Measurements from ENCODE around the gene TVP23B. TPM values are rescaled to one million over a fixed set of nuclear protein-coding genes. Genes with fewer than 3 reads are reported as not detected.

The TVP23B gene
- total and polyA plus RNA-seq, 2 of the 13 experiments (the other 11 are each of a cell fraction or from before 2014, with no cell fraction given) = 45.1 to 66.5 TPM

- WGBS (ENCODE audit: low lambda C conversion rate) = 21% methylated on average over 3 of the region's 3 CpGs
- no peak overlapping the region for H3K9ac ChIP-seq (ENCODE audit: insufficient read depth, low read depth, low read length)
- in situ Hi-C loops (cut with HindIII; ENCODE audit: extremely low pct_ligation_motif_present, low pct_unique_long_range_greater_than_20kb) = no loop called here
- no peak overlapping the region for H2AFZ ChIP-seq (ENCODE audit: low read length)
- intact Hi-C loops (cut with micrococcal nuclease; ENCODE audit: unreplicated experiment) = no loop called here
- ATAC-seq = no peak
- peaks cover 25% of the 10 kb centered on the region for H3K4me1 ChIP-seq (ENCODE audit: insufficient read depth, low read length)
- no peaks in the 10 kb centered on the region for H3K36me3 ChIP-seq (replicated peaks in 1 of 2; ENCODE audit: control insufficient read depth in 1 of 2, insufficient read depth in 2 of 2, low read length in 2 of 2)
- CTCF ChIA-PET (ENCODE audit: low intra/inter-chr PET ratio, low total read pairs) = no interaction called here
- H4K20me1 ChIP-seq (ENCODE audit: insufficient read depth, low read length) = no peaks in the 10 kb centered on the region
- H3K4me2 ChIP-seq (ENCODE audit: low read depth, low read length) = no peak overlapping the region
- no peak overlapping the region for H3K27ac ChIP-seq (ENCODE audit: extremely low read length, insufficient read depth, low read length)
- no TSS peak for BruUV-seq (replicated peaks)
- no peaks in the 10 kb centered on the region for H3K9me3 ChIP-seq (ENCODE audit: low read length)
- no peak for TF ChIP-seq WIZ (CRISPR knock-in tag; IDR thresholded peaks at IDR 0.05)
- no peak for TF ChIP-seq RERE (CRISPR knock-in tag; IDR thresholded peaks at IDR 0.05; ENCODE audit: low read depth)
- TF ChIP-seq ZNF17 (CRISPR knock-in tag; IDR thresholded peaks at IDR 0.05) = no peak
- no peak for TF ChIP-seq HMGXB3 (CRISPR knock-in tag; IDR thresholded peaks at IDR 0.05; ENCODE audit: borderline replicate concordance)
- TF ChIP-seq ZNF484 (CRISPR knock-in tag; IDR thresholded peaks at IDR 0.05; ENCODE audit: borderline replicate concordance, low read depth) = no peak
- TF ChIP-seq, protein P1, sequence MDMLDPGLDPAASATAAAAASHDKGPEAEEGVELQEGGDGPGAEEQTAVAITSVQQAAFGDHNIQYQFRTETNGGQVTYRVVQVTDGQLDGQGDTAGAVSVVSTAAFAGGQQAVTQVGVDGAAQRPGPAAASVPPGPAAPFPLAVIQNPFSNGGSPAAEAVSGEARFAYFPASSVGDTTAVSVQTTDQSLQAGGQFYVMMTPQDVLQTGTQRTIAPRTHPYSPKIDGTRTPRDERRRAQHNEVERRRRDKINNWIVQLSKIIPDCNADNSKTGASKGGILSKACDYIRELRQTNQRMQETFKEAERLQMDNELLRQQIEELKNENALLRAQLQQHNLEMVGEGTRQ (IDR thresholded peaks at IDR 0.05; ENCODE audit: low read depth, low read length) = no peak
- TF ChIP-seq, protein P1 (CRISPR knock-in tag; IDR thresholded peaks at IDR 0.05; ENCODE audit: borderline replicate concordance) = no peak
- TF ChIP-seq CCAR2 (optimal IDR thresholded peaks at IDR 0.05; ENCODE audit: low read depth, low read length) = no peak
- TF ChIP-seq CBX2 (IDR thresholded peaks at IDR 0.05; ENCODE audit: low read depth, low read length) = no peak
- TF ChIP-seq CBX2 (CRISPR knock-in tag; IDR thresholded peaks at IDR 0.05; ENCODE audit: low read depth) = no peak
- TF ChIP-seq ZKSCAN1 (IDR thresholded peaks at IDR 0.05; ENCODE audit: low read length) = no peak
- TF ChIP-seq ZNF382 (CRISPR knock-in tag; IDR thresholded peaks at IDR 0.05; ENCODE audit: borderline replicate concordance) = no peak
- TF ChIP-seq DNMT1 (CRISPR knock-in tag; IDR thresholded peaks at IDR 0.05) = no peak
- POLR2A ChIA-PET = no interaction called here
- no peaks in the 10 kb centered on the region; a peak in 1 of 5 replicates for H3K27me3 ChIP-seq (ENCODE audit: control insufficient read depth in 1 of 2, insufficient read depth in 2 of 2, low read length in 2 of 2)
- H3K4me3 ChIP-seq (replicated peaks in 1 of 3; ENCODE audit: insufficient read depth in 1 of 3, low read depth in 2 of 3, low read length in 3 of 3) = no peak overlapping the region
- no peak for FAIRE-seq
- no peak for DNase-seq (ENCODE audit: low spot score)
- H3K79me2 ChIP-seq (ENCODE audit: insufficient read depth, low read length) = no peaks in the 10 kb centered on the region
Measured at GRCh38 chr17:18851201-18851600, 70.2 kb downstream of the TVP23B start.
